OCI-LY1 (cell line): Measurements from ENCODE around the gene QPCT.

Experiments used
- CTCF ChIP-seq: fragments of 200-600 bp; sonication (generic), shearing (Covaris generic); IDR thresholded peaks from 2 replicates; pipeline ENCODE4 v1.5.1; 2017; ENCODE audit warnings: mild to moderate bottlenecking, antibody characterized with exemption, low read length, moderate library complexity, mixed read lengths
- EZH2 ChIP-seq: fragments of 200-600 bp; sonication (generic), shearing (Covaris generic); IDR thresholded peaks from 2 replicates; pipeline ENCODE4 v1.8.0; 2017; ENCODE audit warnings: borderline replicate concordance, mixed run types, mild to moderate bottlenecking, antibody characterized with exemption, low read length, moderate library complexity, mixed read lengths

GRCh38 chr2:37319754-37320609 is 24.4 kb upstream of the QPCT start:
- no peak for TF ChIP-seq CTCF
- TF ChIP-seq EZH2, result no peak
